ENCODE results near the gene TMEM150C.
"Not testable (repeated sequence)": the region's sequence is repeated elsewhere in the genome, so short reads cannot be mapped to it uniquely, and the experiment has no call there.

DNA sequence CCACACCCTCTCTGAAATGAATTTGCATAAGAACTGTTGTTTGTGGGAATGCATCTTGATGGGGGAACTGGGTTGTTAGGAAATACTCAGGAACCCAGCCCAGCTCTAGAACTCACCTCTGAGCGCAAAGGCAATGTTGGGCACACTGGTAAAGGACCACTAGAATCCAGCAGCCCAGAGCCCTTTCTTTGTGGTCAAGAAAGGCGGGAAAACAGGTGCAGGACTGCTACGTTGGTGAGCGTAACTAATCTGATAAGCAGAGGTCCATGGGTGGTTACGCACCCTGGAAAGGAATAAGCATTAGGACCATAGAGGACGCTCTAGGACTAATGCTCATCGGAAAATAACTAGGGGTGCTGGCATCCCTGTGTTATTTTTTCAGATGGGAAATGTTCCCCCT, 85.9 kb downstream of the TMEM150C start:
- not testable (repeated sequence) for TF ChIP-seq EP300, POLR2A (IDR thresholded peaks at IDR 0.05)
- TF ChIP-seq, protein P1, sequence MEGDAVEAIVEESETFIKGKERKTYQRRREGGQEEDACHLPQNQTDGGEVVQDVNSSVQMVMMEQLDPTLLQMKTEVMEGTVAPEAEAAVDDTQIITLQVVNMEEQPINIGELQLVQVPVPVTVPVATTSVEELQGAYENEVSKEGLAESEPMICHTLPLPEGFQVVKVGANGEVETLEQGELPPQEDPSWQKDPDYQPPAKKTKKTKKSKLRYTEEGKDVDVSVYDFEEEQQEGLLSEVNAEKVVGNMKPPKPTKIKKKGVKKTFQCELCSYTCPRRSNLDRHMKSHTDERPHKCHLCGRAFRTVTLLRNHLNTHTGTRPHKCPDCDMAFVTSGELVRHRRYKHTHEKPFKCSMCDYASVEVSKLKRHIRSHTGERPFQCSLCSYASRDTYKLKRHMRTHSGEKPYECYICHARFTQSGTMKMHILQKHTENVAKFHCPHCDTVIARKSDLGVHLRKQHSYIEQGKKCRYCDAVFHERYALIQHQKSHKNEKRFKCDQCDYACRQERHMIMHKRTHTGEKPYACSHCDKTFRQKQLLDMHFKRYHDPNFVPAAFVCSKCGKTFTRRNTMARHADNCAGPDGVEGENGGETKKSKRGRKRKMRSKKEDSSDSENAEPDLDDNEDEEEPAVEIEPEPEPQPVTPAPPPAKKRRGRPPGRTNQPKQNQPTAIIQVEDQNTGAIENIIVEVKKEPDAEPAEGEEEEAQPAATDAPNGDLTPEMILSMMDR (IDR thresholded peaks at IDR 0.05), result not testable (repeated sequence)
